ENCODE data around the gene ANK2. TPM values are rescaled to one million over a fixed set of nuclear protein-coding genes. Genes with fewer than 3 reads are reported as not detected.

The ANK2 gene
- total RNA-seq, 1 donor from 2014 or later = 77.8 TPM

- H2AFZ ChIP-seq (ENCODE audit: low read depth, low read length) = no peak overlapping the region
Measured at GRCh38 chr4:113159942-113160545, 110.6 kb downstream of the ANK2 start.

GRCh38 chr4:113160548-113160947 is 111.1 kb downstream of the ANK2 start:
- H3K36me3 Mint-ChIP-seq (ENCODE audit: low read depth, unreplicated experiment) = no peaks in the 10 kb centered on the region
- H3K27ac ChIP-seq (ENCODE audit: low read depth, low read length) = no peak overlapping the region
- H3K4me3 Mint-ChIP-seq (ENCODE audit: unreplicated experiment) = no peak overlapping the region
- H3K79me2 ChIP-seq (ENCODE audit: insufficient read depth, low read length) = no peaks in the 10 kb centered on the region
- no peak for FAIRE-seq
- DNase-seq (ENCODE audit: low read depth) = no peak
- no peaks in the 10 kb centered on the region for H3K36me3 ChIP-seq (ENCODE audit: insufficient read depth, low read length)
- H3K4me1 Mint-ChIP-seq (ENCODE audit: low read depth, unreplicated experiment) = peaks cover 3% of the 10 kb centered on the region
- no peaks in the 10 kb centered on the region for H3K4me1 ChIP-seq (ENCODE audit: insufficient read depth, low read length)
- no peaks in the 10 kb centered on the region for H3K9me3 Mint-ChIP-seq (ENCODE audit: unreplicated experiment)
- H3K27me3 Mint-ChIP-seq (ENCODE audit: low read depth, unreplicated experiment) = no peaks in the 10 kb centered on the region
- H3K9ac ChIP-seq (ENCODE audit: low read length) = no peak overlapping the region
- H3K27ac Mint-ChIP-seq (ENCODE audit: unreplicated experiment) = no peak overlapping the region
- H3K9me3 ChIP-seq (ENCODE audit: insufficient read depth, low read depth, low read length) = no peaks in the 10 kb centered on the region
- no peak overlapping the region for H3K4me2 ChIP-seq (ENCODE audit: low read length)
- H2AFZ ChIP-seq (ENCODE audit: low read depth, low read length) = no peak overlapping the region
- TF ChIP-seq EZH2 (IDR thresholded peaks at IDR 0.05; ENCODE audit: insufficient read depth, low read length) (no peak), CTCF (IDR thresholded peaks at IDR 0.05; ENCODE audit: insufficient read depth, low read depth, low read length) (no peak)
- H4K20me1 ChIP-seq (ENCODE audit: insufficient read depth, low read length) = no peaks in the 10 kb centered on the region
- H3K27me3 ChIP-seq (ENCODE audit: insufficient read depth, low read length) = no peaks in the 10 kb centered on the region
- no peak overlapping the region for H3K4me3 ChIP-seq (ENCODE audit: insufficient read depth, low read depth, low read length)

More at GRCh38 chr4:113159942-113160545, 110.6 kb downstream of the ANK2 start:
- no peak overlapping the region for H3K27ac ChIP-seq (ENCODE audit: low read depth, low read length)
- no peak overlapping the region for H3K4me2 ChIP-seq (ENCODE audit: low read length)
- no peaks in the 10 kb centered on the region for H3K79me2 ChIP-seq (ENCODE audit: insufficient read depth, low read length)
- TF ChIP-seq CTCF (IDR thresholded peaks at IDR 0.05; ENCODE audit: insufficient read depth, low read depth, low read length) (no peak), EZH2 (IDR thresholded peaks at IDR 0.05; ENCODE audit: insufficient read depth, low read length) (no peak)
- H3K4me3 ChIP-seq (ENCODE audit: insufficient read depth, low read depth, low read length) = no peak overlapping the region
- H3K9ac ChIP-seq (ENCODE audit: low read length) = no peak overlapping the region
- DNase-seq (ENCODE audit: low read depth) (no peak), FAIRE-seq (no peak)
- Mint-ChIP-seq H3K4me3 (ENCODE audit: unreplicated experiment) (no peak overlapping the region), H3K9me3 (ENCODE audit: unreplicated experiment) (no peaks in the 10 kb centered on the region), H3K36me3 (ENCODE audit: low read depth, unreplicated experiment) (no peaks in the 10 kb centered on the region), H3K4me1 (ENCODE audit: low read depth, unreplicated experiment) (peaks cover 3% of the 10 kb centered on the region), H3K27me3 (ENCODE audit: low read depth, unreplicated experiment) (no peaks in the 10 kb centered on the region), H3K27ac (ENCODE audit: unreplicated experiment) (no peak overlapping the region)
- H4K20me1 ChIP-seq (ENCODE audit: insufficient read depth, low read length) = no peaks in the 10 kb centered on the region
- H3K27me3 ChIP-seq (ENCODE audit: insufficient read depth, low read length) = no peaks in the 10 kb centered on the region
- H3K4me1 ChIP-seq (ENCODE audit: insufficient read depth, low read length) = no peaks in the 10 kb centered on the region
- no peaks in the 10 kb centered on the region for H3K36me3 ChIP-seq (ENCODE audit: insufficient read depth, low read length)
- H3K9me3 ChIP-seq (ENCODE audit: insufficient read depth, low read depth, low read length) = no peaks in the 10 kb centered on the region

GRCh38 chr4:113162089-113162488 is 112.6 kb downstream of the ANK2 start:
- H3K4me1 Mint-ChIP-seq (ENCODE audit: low read depth, unreplicated experiment) = peaks cover 3% of the 10 kb centered on the region
- Histone ChIP-seq H3K9ac (ENCODE audit: low read length) (no peak overlapping the region), H3K4me2 (ENCODE audit: low read length) (no peak overlapping the region), H2AFZ (ENCODE audit: low read depth, low read length) (no peak overlapping the region), H4K20me1 (ENCODE audit: insufficient read depth, low read length) (no peaks in the 10 kb centered on the region), H3K27ac (ENCODE audit: low read depth, low read length) (no peak overlapping the region), H3K36me3 (ENCODE audit: insufficient read depth, low read length) (no peaks in the 10 kb centered on the region), H3K9me3 (ENCODE audit: insufficient read depth, low read depth, low read length) (no peaks in the 10 kb centered on the region), H3K4me3 (ENCODE audit: insufficient read depth, low read depth, low read length) (no peak overlapping the region), H3K79me2 (ENCODE audit: insufficient read depth, low read length) (no peaks in the 10 kb centered on the region), H3K4me1 (ENCODE audit: insufficient read depth, low read length) (no peaks in the 10 kb centered on the region), H3K27me3 (ENCODE audit: insufficient read depth, low read length) (no peaks in the 10 kb centered on the region)
- no peak for FAIRE-seq
- no peak overlapping the region for H3K4me3 Mint-ChIP-seq (ENCODE audit: unreplicated experiment)
- H3K27ac Mint-ChIP-seq (ENCODE audit: unreplicated experiment) = no peak overlapping the region
- TF ChIP-seq CTCF (IDR thresholded peaks at IDR 0.05; ENCODE audit: insufficient read depth, low read depth, low read length) (no peak), EZH2 (IDR thresholded peaks at IDR 0.05; ENCODE audit: insufficient read depth, low read length) (no peak)
- no peak for DNase-seq (ENCODE audit: low read depth)
- no peaks in the 10 kb centered on the region for H3K36me3 Mint-ChIP-seq (ENCODE audit: low read depth, unreplicated experiment)
- H3K9me3 Mint-ChIP-seq (ENCODE audit: unreplicated experiment) = no peaks in the 10 kb centered on the region
- H3K27me3 Mint-ChIP-seq (ENCODE audit: low read depth, unreplicated experiment) = no peaks in the 10 kb centered on the region

All from astrocyte (in vitro differentiated cells and primary cell).